HG03565 (cell line): ENCODE results near the gene NNT.
"Not testable (repeated sequence)": the region's sequence is repeated elsewhere in the genome, so short reads cannot be mapped to it uniquely, and the experiment has no call there.

Experiments
- ATAC-seq: cut with Tn5 transposase; IDR thresholded peaks from one replicate; pipeline ENCODE4 v1.9.1; 2021; ENCODE audit warnings: mild to moderate bottlenecking, moderate library complexity; ENCODE audit not compliant: unreplicated experiment

Gene NNT

GRCh38 chr5:43602461-43603343, at the start of gene NNT:
Gene NNT (plus strand): TSS chr5:43603180. CDS start chr5:43609196, 6,016 bp downstream.
- ATAC-seq = peak; percentile 64

DNA sequence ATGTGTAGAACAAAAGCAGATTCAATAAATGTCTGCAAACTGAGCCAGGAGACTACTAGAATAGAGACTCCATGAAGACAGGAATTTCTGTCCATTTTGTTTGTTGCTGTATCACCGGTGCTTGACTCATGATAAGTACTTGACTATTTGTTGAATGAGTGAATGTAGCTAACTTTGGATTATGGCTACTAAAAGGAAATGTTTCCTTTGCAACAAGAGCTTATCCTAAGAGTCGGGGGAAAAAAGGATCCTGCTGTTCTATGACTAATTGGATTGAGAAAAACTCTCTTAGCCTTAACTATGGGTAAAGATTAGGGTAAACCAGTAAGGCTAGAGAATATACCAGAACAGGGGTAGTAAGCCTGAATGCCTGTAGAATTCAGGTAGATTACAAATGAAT, 49.6 kb upstream of the NNT start:
- ATAC-seq = no peak

GRCh38 chr5:43554497-43554896, 48.5 kb upstream of the NNT start:
- ATAC-seq = no peak

DNA sequence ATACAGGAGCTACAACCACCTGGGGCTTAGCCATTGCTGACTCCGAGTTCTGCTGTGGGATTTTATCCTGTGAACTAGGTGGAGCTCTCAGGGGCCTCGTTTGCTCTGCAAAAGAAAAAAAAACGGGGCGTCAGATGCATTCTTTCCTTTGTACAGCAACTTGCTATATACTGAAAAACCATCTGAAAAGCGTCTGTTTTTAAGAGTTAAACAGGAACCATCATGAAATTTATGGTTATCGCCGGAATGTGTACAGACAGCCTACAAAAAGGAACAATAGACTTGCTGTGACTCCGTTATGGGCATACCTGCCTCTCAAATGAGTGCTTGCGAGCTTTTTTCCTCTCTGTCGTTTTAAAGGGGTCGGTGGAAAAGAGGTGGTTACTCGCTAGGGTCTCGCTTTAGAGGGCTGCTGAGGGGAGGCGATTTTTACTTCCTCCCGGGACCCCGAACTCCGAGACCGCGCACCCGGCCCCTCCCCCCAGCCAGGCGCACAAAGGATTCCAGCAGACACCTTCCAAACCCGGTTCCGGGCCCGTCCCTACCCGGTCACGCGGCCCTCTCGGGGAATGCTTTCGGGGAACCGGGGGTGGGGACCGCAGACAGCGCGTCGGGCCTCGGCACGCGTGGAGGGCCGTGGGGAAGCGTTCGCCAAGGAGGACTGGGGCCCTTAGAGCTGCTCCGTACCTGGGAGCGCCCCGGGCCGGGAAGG, 46.9 kb upstream of the NNT start:
- no peak for ATAC-seq

DNA sequence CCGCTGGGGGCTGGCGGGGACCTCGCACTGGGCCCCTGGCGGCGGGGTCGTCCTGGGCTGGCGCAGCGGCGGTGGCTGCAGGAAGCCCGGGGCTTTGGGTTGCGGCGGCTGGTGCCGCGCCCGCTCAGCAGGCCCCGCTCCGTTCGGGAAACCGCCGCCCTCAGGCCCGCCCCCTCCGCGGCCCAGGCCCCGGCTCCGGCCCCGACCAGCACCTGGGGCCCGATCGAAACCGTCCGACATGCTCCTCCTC, 46.4 kb upstream of the NNT start:
- ATAC-seq = peak; percentile 25

DNA sequence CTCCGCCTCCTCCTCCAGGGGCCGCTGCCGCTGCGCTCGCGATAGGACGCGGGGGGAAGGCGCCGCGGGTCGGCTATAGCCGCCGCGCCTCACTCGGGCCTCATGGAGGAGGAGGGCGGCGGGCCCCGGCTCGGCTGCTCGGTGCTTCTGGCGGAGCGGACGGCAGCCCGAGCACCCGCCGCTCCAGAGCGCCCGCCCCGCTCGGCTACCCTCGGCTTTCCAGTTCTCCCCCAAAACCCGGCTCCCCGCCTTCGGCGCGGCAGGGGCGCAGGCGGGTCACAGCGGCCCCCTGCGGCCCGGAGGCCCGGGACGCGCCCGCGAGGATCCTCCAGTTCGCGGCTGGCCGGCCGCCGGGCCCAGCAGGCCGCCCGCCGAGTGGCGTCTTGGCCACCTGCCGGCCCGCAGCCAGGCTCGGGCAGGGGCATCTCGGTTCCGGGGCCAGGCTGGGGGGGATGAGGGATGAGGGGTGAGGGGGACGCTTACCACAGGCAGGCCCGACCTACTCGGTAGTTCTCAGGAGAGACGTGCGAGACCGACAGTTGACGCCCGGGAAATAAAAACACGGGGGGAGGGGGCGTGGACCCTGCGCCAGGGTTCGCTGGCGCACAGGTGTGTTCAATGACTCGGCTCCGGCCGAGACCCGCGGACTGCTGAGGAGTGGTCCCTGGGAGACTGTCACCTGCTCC, 46.0 kb upstream of the NNT start, which contains the start of gene PAIP1:
TSS of gene PAIP1 (minus strand) at position 221 of the 686 bp plus-strand sequence. CDS start 231 bp downstream, outside the sequence.
- peak; percentile 83 for ATAC-seq

DNA sequence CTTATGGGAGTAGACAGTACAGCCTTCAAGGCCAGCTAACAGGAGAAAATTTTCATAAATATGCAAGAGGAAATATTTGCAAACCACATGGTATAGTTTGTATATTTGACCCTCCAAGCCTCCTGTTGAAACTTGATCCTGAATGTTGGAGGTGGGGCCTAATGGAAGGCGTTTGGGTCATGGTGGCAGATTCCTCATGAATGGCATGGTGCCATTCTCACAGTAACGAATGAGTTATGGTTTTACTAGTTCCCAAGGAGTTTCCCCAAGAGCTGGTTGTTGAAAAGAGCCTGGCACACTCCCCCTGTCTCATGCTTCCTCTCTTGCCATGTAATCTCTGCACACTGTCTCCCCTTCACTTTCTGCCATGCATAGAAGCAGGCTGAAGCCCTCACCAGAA, 42.9 kb upstream of the NNT start:
- no peak for ATAC-seq

GRCh38 chr5:43561356-43561755, 41.6 kb upstream of the NNT start:
- ATAC-seq = no peak

GRCh38 chr5:43563321-43563720, 39.7 kb upstream of the NNT start:
- ATAC-seq = no peak

DNA sequence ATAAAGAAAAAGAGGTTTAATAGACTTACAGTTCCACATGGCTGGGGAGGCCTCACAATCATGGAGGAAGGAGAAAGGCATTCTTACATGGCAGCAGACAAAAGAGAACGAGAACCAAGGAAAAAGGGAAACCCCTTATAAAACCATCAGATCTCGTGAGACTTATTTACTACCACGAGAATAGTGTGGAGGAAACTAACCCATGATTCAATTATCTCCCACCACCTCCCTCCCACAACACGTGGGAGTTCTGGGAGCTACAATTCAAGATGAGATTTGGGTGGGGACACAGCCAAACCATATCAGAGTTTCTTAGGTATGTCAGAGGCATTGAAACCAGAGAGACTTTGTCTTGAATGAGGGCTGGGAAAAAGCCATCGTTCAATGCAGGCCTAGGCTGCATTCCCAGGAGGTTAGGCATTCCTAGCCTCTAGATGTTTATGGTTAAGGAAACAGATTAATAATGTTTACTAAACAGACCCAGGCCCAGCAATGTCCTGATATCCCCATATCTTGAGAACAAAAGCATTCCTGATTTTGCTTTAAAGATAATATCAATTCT, 38.6 kb upstream of the NNT start:
- ATAC-seq = no peak

DNA sequence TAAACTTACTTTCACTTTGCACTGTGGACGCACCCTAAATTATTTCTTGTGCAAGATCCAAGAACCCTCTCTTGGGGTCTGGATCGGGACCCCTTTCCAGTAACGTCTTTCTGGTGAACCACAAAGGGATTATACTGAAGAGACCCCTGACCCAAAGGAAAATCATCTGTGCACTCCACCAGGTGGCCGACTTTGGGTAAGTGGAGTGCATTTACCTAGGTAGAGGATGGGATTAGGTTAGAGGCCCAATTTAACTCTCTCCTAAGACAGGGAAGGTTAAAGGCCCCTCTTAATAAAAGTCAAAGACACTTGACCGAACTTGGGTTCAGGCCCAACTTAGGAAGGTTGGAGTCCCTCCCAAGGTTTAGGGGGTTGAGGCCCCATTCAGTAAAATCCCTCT, 37.9 kb upstream of the NNT start:
- no peak for ATAC-seq

GRCh38 chr5:43567967-43568366, 35.0 kb upstream of the NNT start:
- ATAC-seq = peak; percentile 52

GRCh38 chr5:43569236-43569746, 33.7 kb upstream of the NNT start:
- ATAC-seq = no peak

DNA sequence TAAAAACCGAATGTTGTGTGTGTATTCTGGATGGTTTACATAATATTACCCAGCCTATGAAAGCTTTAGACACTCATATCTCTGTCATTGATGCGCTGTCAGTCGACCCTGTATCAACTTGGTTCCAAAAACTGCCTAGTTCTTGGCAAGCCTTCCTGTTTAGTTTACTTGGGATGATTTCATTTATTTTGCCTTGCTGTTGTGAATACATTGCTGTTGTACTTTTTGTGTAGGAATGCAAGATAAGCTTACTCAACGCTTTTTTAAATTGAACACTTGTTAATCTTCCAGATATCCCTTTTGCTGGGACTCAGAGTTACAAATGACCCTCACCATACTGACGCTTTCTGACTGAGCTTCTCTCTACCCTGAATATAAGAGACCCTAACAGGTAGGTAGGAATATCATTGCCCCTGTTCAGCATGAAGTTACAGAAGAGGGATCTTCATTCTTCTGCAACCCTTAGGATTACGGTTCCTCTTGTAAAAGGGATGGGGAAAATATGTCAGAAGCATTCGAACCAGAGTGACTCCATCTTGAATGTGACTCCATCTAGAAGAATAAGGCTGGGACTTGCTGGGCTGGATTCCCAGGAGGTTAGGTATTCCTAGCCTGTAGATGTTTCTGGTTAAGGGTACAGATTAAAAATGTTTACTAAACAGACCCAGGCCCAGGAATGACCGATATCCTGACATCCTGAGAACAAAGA, 32.4 kb upstream of the NNT start:
- ATAC-seq = no peak

DNA sequence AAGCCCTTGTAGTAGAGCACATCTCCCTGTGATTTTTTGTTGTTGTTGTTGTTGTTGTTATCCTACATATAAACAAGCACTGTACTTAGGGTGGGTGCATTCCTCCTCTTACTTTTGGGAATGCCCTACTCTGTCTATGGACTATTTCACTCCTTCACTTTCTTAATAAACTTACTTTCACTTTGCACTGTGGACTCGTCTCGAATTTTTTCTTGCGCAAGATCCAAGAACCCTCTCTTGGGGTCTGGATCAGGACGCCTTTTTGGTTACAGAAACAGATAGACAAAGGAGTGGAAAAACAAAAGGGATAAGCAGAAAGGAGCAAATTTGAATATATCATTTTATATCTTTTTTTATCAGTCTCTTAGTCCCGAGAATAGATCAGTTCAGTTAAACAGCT, 31.7 kb upstream of the NNT start:
- ATAC-seq = no peak

- ATAC-seq = no peak
Measured at GRCh38 chr5:43572357-43572756, 30.6 kb upstream of the NNT start.

GRCh38 chr5:43573058-43573457, 29.9 kb upstream of the NNT start:
- ATAC-seq = no peak

- ATAC-seq = not testable (repeated sequence)
Measured at GRCh38 chr5:43580402-43581210, 22.4 kb upstream of the NNT start.

DNA sequence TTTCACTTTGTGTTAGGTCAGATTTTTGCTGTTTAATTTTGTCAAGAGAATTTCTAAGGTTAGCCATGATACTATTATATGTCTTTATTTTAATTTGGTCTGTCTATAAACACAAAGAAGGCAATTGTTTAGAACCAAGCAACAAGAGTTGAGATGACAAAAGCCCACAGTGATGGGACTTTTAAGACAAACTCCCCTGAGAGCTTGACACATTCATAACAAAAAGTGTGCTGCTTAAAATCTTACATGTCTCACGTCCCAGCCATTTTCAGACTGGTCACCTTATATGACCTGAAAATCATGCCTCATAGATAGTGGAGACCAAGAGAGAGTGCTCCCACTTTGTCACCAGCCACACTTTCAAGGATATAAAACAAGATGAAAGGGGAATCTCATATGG, 21.6 kb upstream of the NNT start:
- no peak for ATAC-seq
